HepG2 (cell line): ENCODE data around the gene PIGX. TPM values are rescaled to one million over a fixed set of nuclear protein-coding genes. Genes with fewer than 3 reads are reported as not detected.

Experiments used
- ATAC-seq: fragments of 200-7000 bp; cut with Tn5 transposase; 3 replicates; pipeline ENCODE4 v1.9.1; 2020; ENCODE audit warnings: mild to moderate bottlenecking, moderate library complexity
- BruUV-seq: library from RNA; stranded (reverse); fragments of 400-500 nt; replicated peaks from 2 replicates; lab custom pipeline; 2021; lab: Mats Ljungman, UMichigan
- CTCF ChIA-PET: fragments of 300-600 bp; formaldehyde crosslinking; extraction: SDS; loops from one replicate; lab custom pipeline; 2021; ENCODE audit warnings: low total read pairs, inconsistent platforms, low intra/inter-chr PET ratio; lab: Yijun Ruan, JAX
- POLR2A ChIA-PET: fragments of 350-600 bp; sonication (Branson Sonifier 250); formaldehyde crosslinking; loops from one replicate; lab custom pipeline; 2020; ENCODE audit warnings: antibody characterized with exemption, inconsistent platforms; lab: Yijun Ruan, JAX
- DNase-seq: peaks from one replicate; pipeline ENCODE4 v3.0.0-alpha.2; 2015; ENCODE audit warnings: low spot score
- FAIRE-seq: peaks from 3 replicates; lab custom pipeline; 2011; peaks lifted over from hg19 to GRCh38; lab: Jason Lieb, UNC
- H2AFZ ChIP-seq: one replicate; pipeline ENCODE4 v1.6.1; 2011; ENCODE audit warnings: low read length, inconsistent platforms
- H3K27ac ChIP-seq: fragments of 300-600 bp; 3 replicates; pipeline ENCODE4 v1.8.0; 2011; ENCODE audit warnings: mixed run types, mild to moderate bottlenecking, mixed read lengths, low read length, inconsistent platforms; ENCODE audit not compliant: insufficient read depth; ENCODE audit errors: extremely low read length
- H3K27me3 ChIP-seq, 2 experiments: fragments of 200-600 bp in 1 of 2; 2 replicates in 1 of 2; 3 replicates in 1 of 2; pipeline versions ENCODE4 v1.6.0 to v1.8.0; 2011; ENCODE audit warnings: low read length in 2 of 2, mild to moderate bottlenecking in 2 of 2, moderate library complexity in 2 of 2, inconsistent platforms in 1 of 2; ENCODE audit not compliant: insufficient read depth in 2 of 2, control insufficient read depth in 1 of 2
- H3K36me3 ChIP-seq, 2 experiments: fragments of 200-600 bp in 1 of 2; replicated peaks in 1 of 2; 2 replicates in 1 of 2; 3 replicates in 1 of 2; pipeline versions ENCODE4 v1.5.1 to v1.8.0; 2011; ENCODE audit warnings: low read length in 2 of 2, inconsistent platforms in 1 of 2; ENCODE audit not compliant: insufficient read depth in 2 of 2, control insufficient read depth in 1 of 2
- H3K4me1 ChIP-seq: 2 replicates; pipeline ENCODE4 v1.5.1; 2012; ENCODE audit warnings: low read length, inconsistent platforms; ENCODE audit not compliant: insufficient read depth
- H3K4me2 ChIP-seq: 2 replicates; pipeline ENCODE4 v1.6.0; 2011; ENCODE audit warnings: low read depth, low read length, inconsistent platforms
- H3K4me3 ChIP-seq, 3 experiments: fragments of 200-600 bp in 1 of 3; sonication (generic), shearing (Covaris generic) in 1 of 3; replicated peaks in 1 of 3; 2 replicates each; pipeline ENCODE4 v1.5.1; 2011 to 2016; ENCODE audit warnings: low read length in 3 of 3, inconsistent platforms in 2 of 3, low read depth in 2 of 3, mild to moderate bottlenecking in 2 of 3, control low read depth in 1 of 3, mixed read lengths in 1 of 3; ENCODE audit not compliant: insufficient read depth in 1 of 3
- H3K79me2 ChIP-seq: one replicate; pipeline ENCODE4 v1.6.1; 2011; ENCODE audit warnings: low read length, inconsistent platforms; ENCODE audit not compliant: insufficient read depth
- H3K9ac ChIP-seq: 2 replicates; pipeline ENCODE4 v1.6.0; 2011; ENCODE audit warnings: mild to moderate bottlenecking, low read depth, low read length, inconsistent platforms; ENCODE audit not compliant: insufficient read depth
- H3K9me3 ChIP-seq: 2 replicates; pipeline ENCODE4 v1.5.1; 2012; ENCODE audit warnings: mild to moderate bottlenecking, low read length
- H4K20me1 ChIP-seq: 2 replicates; pipeline ENCODE4 v1.6.0; 2011; ENCODE audit warnings: inconsistent platforms, mild to moderate bottlenecking, low read length, moderate library complexity; ENCODE audit not compliant: insufficient read depth
- ATAD3A ChIP-seq: sonication (generic); formaldehyde crosslinking; IDR thresholded peaks from 2 replicates; pipeline ENCODE4 v1.4.0; 2020; ENCODE audit warnings: missing genetic modification reagents
- CSRNP2 ChIP-seq: sonication (generic); formaldehyde crosslinking; conservative IDR thresholded peaks from 2 replicates; pipeline ENCODE4 v1.8.0; 2022; ENCODE audit warnings: low read depth, missing genetic modification reagents
- GPN1 ChIP-seq: sonication (generic); formaldehyde crosslinking; IDR thresholded peaks from 2 replicates; pipeline ENCODE4 v1.5.1; 2020; ENCODE audit warnings: missing genetic modification reagents, borderline replicate concordance
- IKZF1 ChIP-seq: fragments of 450-650 bp; IDR thresholded peaks from 2 replicates; pipeline ENCODE4 v1.7.1; 2016
- MXD3 ChIP-seq: IDR thresholded peaks from 2 replicates; pipeline ENCODE4 v1.6.1; 2016; ENCODE audit warnings: mild to moderate bottlenecking, missing biosample characterization, missing genetic modification reagents
- NR1H2 ChIP-seq: sonication (generic); formaldehyde crosslinking; IDR thresholded peaks from 2 replicates; pipeline ENCODE4 v1.8.1; 2022; ENCODE audit warnings: low read depth, missing genetic modification reagents, borderline replicate concordance
- PHF5A ChIP-seq: IDR thresholded peaks from one replicate; pipeline ENCODE4 v1.6.1; 2018; ENCODE audit warnings: low read depth, missing genetic modification reagents; ENCODE audit not compliant: unreplicated experiment
- SNRNP70 ChIP-seq: fragments of 200-400 bp; formaldehyde crosslinking; IDR thresholded peaks from 2 replicates; pipeline ENCODE4 v1.6.1; 2017; ENCODE audit warnings: mild to moderate bottlenecking, low read depth, low read length, moderate library complexity
- SRY ChIP-seq: sonication (generic); formaldehyde crosslinking; IDR thresholded peaks from 2 replicates; pipeline ENCODE4 v1.8.0; 2022; ENCODE audit warnings: mild to moderate bottlenecking, missing genetic modification reagents
- TOE1 ChIP-seq: sonication (generic); formaldehyde crosslinking; IDR thresholded peaks from 2 replicates; pipeline ENCODE4 v1.4.0; 2020; ENCODE audit warnings: mild to moderate bottlenecking, missing genetic modification reagents
- U2AF2 ChIP-seq: fragments of 200-400 bp; formaldehyde crosslinking; IDR thresholded peaks from 2 replicates; pipeline ENCODE4 v1.6.1; 2017; ENCODE audit warnings: low read depth, mild to moderate bottlenecking, low read length
- ZNF543 ChIP-seq: sonication (generic); formaldehyde crosslinking; IDR thresholded peaks from 2 replicates; pipeline ENCODE4 v1.4.0; 2020; ENCODE audit warnings: mild to moderate bottlenecking, missing genetic modification reagents
- WGBS: methylation state at CpG from one replicate; pipeline ENCODE4 v1.1.6; 2017; ENCODE audit warnings: low lambda C conversion rate; 5-methylcytosine and 5-hydroxymethylcytosine counted together
- in situ Hi-C: cut with HindIII; loops from 2 replicates; pipeline ENCODE4 v1.10.0; 2017; ENCODE audit warnings: low pct_unique_long_range_greater_than_20kb; ENCODE audit not compliant: extremely low pct_ligation_motif_present
- intact Hi-C: fragments of 100-400 bp; cut with micrococcal nuclease; formaldehyde crosslinking; loops from one replicate; pipeline ENCODE4 v1.10.0; 2022; ENCODE audit not compliant: unreplicated experiment
- polyA plus RNA-seq, 8 experiments: library from polyadenylated mRNA; depleted of rRNA in 3 of 8; stranded (reverse) in 7 of 8; unstranded in 1 of 8; fragments of >200 nt; fragmentation: Illumina TruSeq in 4 of 8; extraction: Trizol in 4 of 8; gene quantifications; 2 replicates each; pipeline versions ENCODE4 v1.2.1 to v1.2.3, GENCODE V29; 2011 to 2016; ENCODE audit warnings: low read depth in 4 of 8, missing spikeins in 1 of 8, mixed read lengths in 1 of 8; ENCODE audit not compliant: insufficient read depth in 1 of 8
- total RNA-seq, 5 experiments: library from RNA; depleted of rRNA; stranded (reverse); fragments of >200 nt; fragmentation: Illumina TruSeq; extraction: Trizol; gene quantifications; 2 replicates each; pipeline ENCODE4 v1.2.3, GENCODE V29; 2016; ENCODE audit warnings: low read depth in 1 of 5

Gene PIGX
- total and polyA plus RNA-seq, 2 of the 13 experiments (the other 11 are each of a cell fraction or from before 2014, with no cell fraction given), result 13.2 to 21.3 TPM

- in situ Hi-C loops, result no loop called here
- 0 out of 2 replicates have a peak, but pooled peaks cover 6% of the 10 kb centered on the region for H3K4me1 ChIP-seq
- H3K36me3 ChIP-seq, result no peaks in the 10 kb centered on the region
- CTCF ChIA-PET, result no interaction called here
- no peak overlapping the region for H3K9ac ChIP-seq
- no TSS peak for BruUV-seq
- TF ChIP-seq PHF5A (CRISPR knock-in tag), result no peak
- TF ChIP-seq GPN1 (CRISPR knock-in tag), result no peak
- TF ChIP-seq ATAD3A, result no peak
- TF ChIP-seq SNRNP70, result no peak
- TF ChIP-seq U2AF2, result no peak
- no peak for TF ChIP-seq NR1H2
- TF ChIP-seq TOE1 (CRISPR knock-in tag), result no peak
- TF ChIP-seq IKZF1, result no peak
- no peak for TF ChIP-seq CSRNP2 (CRISPR knock-in tag)
- no peak for TF ChIP-seq SRY (CRISPR knock-in tag)
- no peak for TF ChIP-seq MXD3 (CRISPR knock-in tag)
- TF ChIP-seq ZNF543 (CRISPR knock-in tag), result no peak
- POLR2A ChIA-PET, result no interaction called here
- no peaks in the 10 kb centered on the region for H4K20me1 ChIP-seq
- no peak overlapping the region for H3K27ac ChIP-seq
- H3K9me3 ChIP-seq, result no peaks in the 10 kb centered on the region
- DNase-seq (no peak), ATAC-seq (no peak), FAIRE-seq (no peak)
- intact Hi-C loops, result no loop called here
- peaks cover 0 to 4% of the 10 kb centered on the region in 2 experiments; a peak in 1 of 5 replicates for H3K27me3 ChIP-seq
- no peaks in the 10 kb centered on the region for H3K79me2 ChIP-seq
- no peak overlapping the region for H3K4me3 ChIP-seq
- no peak overlapping the region for H2AFZ ChIP-seq
- WGBS, result 0% methylated on average over 1 of the region's 1 CpG
- H3K4me2 ChIP-seq, result no peak overlapping the region
These were observed 34.2 kb upstream of the PIGX start for GRCh38 chr3:196677931-196678330.
